HepG2 (cell line): Measurements from ENCODE around the gene CYP2W1. TPM values are rescaled to one million over a fixed set of nuclear protein-coding genes. Genes with fewer than 3 reads are reported as not detected.

Source experiments
- AFF4 ChIP-seq: sonication (generic); formaldehyde crosslinking; IDR thresholded peaks from 2 replicates; pipeline ENCODE4 v1.4.0; 2020; ENCODE audit warnings: missing genetic modification reagents
- AGO2 ChIP-seq: fragments of 200-400 bp; formaldehyde crosslinking; optimal IDR thresholded peaks from 2 replicates; pipeline ENCODE3; 2017; ENCODE audit warnings: mild to moderate bottlenecking, low read depth, low read length, moderate library complexity
- ATF3 ChIP-seq: sonication (generic); formaldehyde crosslinking; IDR thresholded peaks from 2 replicates; pipeline ENCODE4 v1.4.0; 2020; ENCODE audit warnings: missing genetic modification reagents
- CBX5 ChIP-seq: sonication (generic); formaldehyde crosslinking; IDR thresholded peaks from 2 replicates; pipeline ENCODE4 v1.4.0; 2020; ENCODE audit warnings: missing genetic modification reagents, borderline replicate concordance
- CHCHD3 ChIP-seq: sonication (generic); formaldehyde crosslinking; IDR thresholded peaks from 2 replicates; pipeline ENCODE4 v1.8.0; 2022; ENCODE audit warnings: mild to moderate bottlenecking, missing genetic modification reagents, moderate library complexity
- MED1 ChIP-seq: sonication (generic); formaldehyde crosslinking; IDR thresholded peaks from 2 replicates; pipeline ENCODE4 v1.4.0; 2020; ENCODE audit warnings: missing genetic modification reagents
- MEIS1 ChIP-seq: sonication (generic); formaldehyde crosslinking; IDR thresholded peaks from 2 replicates; pipeline ENCODE4 v1.9.0; 2021; ENCODE audit warnings: mild to moderate bottlenecking, missing genetic modification reagents, moderate library complexity, borderline replicate concordance
- MYNN ChIP-seq: sonication (generic); formaldehyde crosslinking; IDR thresholded peaks from 2 replicates; pipeline ENCODE4 v1.4.0; 2020; ENCODE audit warnings: mild to moderate bottlenecking, low read depth, missing genetic modification reagents
- NR2C2 ChIP-seq: sonication (generic); formaldehyde crosslinking; IDR thresholded peaks from 2 replicates; pipeline ENCODE4 v1.4.0; 2020; ENCODE audit warnings: missing genetic modification reagents, mild to moderate bottlenecking, moderate library complexity, borderline replicate concordance
- NRL ChIP-seq: sonication (generic); formaldehyde crosslinking; IDR thresholded peaks from 2 replicates; pipeline ENCODE4 v1.5.0; 2020; ENCODE audit warnings: missing genetic modification reagents, mild to moderate bottlenecking, moderate library complexity, borderline replicate concordance
- RBFOX2 ChIP-seq: fragments of 200-400 bp; formaldehyde crosslinking; IDR thresholded peaks from 2 replicates; pipeline ENCODE4 v1.6.1; 2017; ENCODE audit warnings: low read depth, mild to moderate bottlenecking, low read length
- TEAD2 ChIP-seq: sonication (generic); formaldehyde crosslinking; IDR thresholded peaks from 2 replicates; pipeline ENCODE4 v1.9.0; 2021; ENCODE audit warnings: missing genetic modification reagents
- THAP8 ChIP-seq: sonication (generic); formaldehyde crosslinking; IDR thresholded peaks from 2 replicates; pipeline ENCODE4 v1.5.1; 2020; ENCODE audit warnings: missing genetic modification reagents, mild to moderate bottlenecking, borderline replicate concordance
- UBTF ChIP-seq: sonication (generic); formaldehyde crosslinking; IDR thresholded peaks from 2 replicates; pipeline ENCODE4 v1.4.0; 2020; ENCODE audit warnings: mild to moderate bottlenecking, missing genetic modification reagents
- ZBTB14 ChIP-seq: sonication (generic); formaldehyde crosslinking; IDR thresholded peaks from 2 replicates; pipeline ENCODE4 v1.4.0; 2020; ENCODE audit warnings: missing genetic modification reagents
- ZBTB25 ChIP-seq: IDR thresholded peaks from 2 replicates; pipeline ENCODE4 v1.6.1; 2018; ENCODE audit warnings: missing genetic modification reagents
- ZNF367 ChIP-seq: sonication (generic); formaldehyde crosslinking; IDR thresholded peaks from 2 replicates; pipeline ENCODE4 v1.4.0; 2020; ENCODE audit warnings: missing genetic modification reagents, borderline replicate concordance
- ZNF564 ChIP-seq: sonication (generic); formaldehyde crosslinking; IDR thresholded peaks from 2 replicates; pipeline ENCODE4 v1.8.1; 2023; ENCODE audit warnings: mild to moderate bottlenecking, missing genetic modification reagents
- ZNF670 ChIP-seq: sonication (generic); formaldehyde crosslinking; IDR thresholded peaks from 2 replicates; pipeline ENCODE4 v1.8.0; 2022; ENCODE audit warnings: mild to moderate bottlenecking, missing genetic modification reagents, borderline replicate concordance
- polyA plus RNA-seq, 8 experiments: library from polyadenylated mRNA; depleted of rRNA in 3 of 8; stranded (reverse) in 7 of 8; unstranded in 1 of 8; fragments of >200 nt; fragmentation: Illumina TruSeq in 4 of 8; extraction: Trizol in 4 of 8; gene quantifications; 2 replicates each; pipeline versions ENCODE4 v1.2.1 to v1.2.3, GENCODE V29; 2011 to 2016; ENCODE audit warnings: low read depth in 4 of 8, missing spikeins in 1 of 8, mixed read lengths in 1 of 8; ENCODE audit not compliant: insufficient read depth in 1 of 8
- total RNA-seq, 5 experiments: library from RNA; depleted of rRNA; stranded (reverse); fragments of >200 nt; fragmentation: Illumina TruSeq; extraction: Trizol; gene quantifications; 2 replicates each; pipeline ENCODE4 v1.2.3, GENCODE V29; 2016; ENCODE audit warnings: low read depth in 1 of 5

The CYP2W1 gene
- total and polyA plus RNA-seq, 2 of the 13 experiments (the other 11 are each of a cell fraction or from before 2014, with no cell fraction given): 19.5 to 31.7 TPM

- TF ChIP-seq UBTF (CRISPR knock-in tag) (0 out of 2 replicates have a peak, but pooled peaks have one; percentile 25), RBFOX2 (peak; percentile 77), TEAD2 (no peak), MED1 (CRISPR knock-in tag) (no peak), NRL (CRISPR knock-in tag) (no peak), ZNF564 (no peak), MEIS1 (CRISPR knock-in tag) (peak; percentile 50; the same call in 1 of the 2 replicates), CHCHD3 (no peak), CBX5 (CRISPR knock-in tag) (no peak), NR2C2 (peak; percentile 88), MYNN (CRISPR knock-in tag) (no peak), ZNF367 (CRISPR knock-in tag) (no peak), AFF4 (CRISPR knock-in tag) (no peak), ZBTB25 (CRISPR knock-in tag) (peak; percentile 32; the same call in 1 of the 2 replicates), ATF3 (CRISPR knock-in tag) (no peak), AGO2 (no peak), ZBTB14 (CRISPR knock-in tag) (no peak), THAP8 (CRISPR knock-in tag) (no peak), ZNF670 (CRISPR knock-in tag) (no peak)
Measured at GRCh38 chr7:1028044-1028770, 45.2 kb downstream of the CYP2W1 start (continued).
